Tibial nerve (tissue), 4 donors: Measurements from ENCODE around the gene VPS18.

Experiments used
- EP300 ChIP-seq, 2 donors: sonication (generic); formaldehyde crosslinking; IDR thresholded peaks; one replicate each; pipeline ENCODE4 v1.6.1; 2017; ENCODE audit warnings: antibody characterized with exemption in 2 of 2, mild to moderate bottlenecking in 1 of 2
- POLR2A ChIP-seq, 2 donors: fragments of 450-650 bp; IDR thresholded peaks; one replicate each; pipeline ENCODE4 v1.6.1; 2017; ENCODE audit warnings: antibody characterized with exemption in 2 of 2, mild to moderate bottlenecking in 2 of 2, moderate library complexity in 2 of 2
- TF ChIP-seq, protein P1 (sequence below), 5 experiments: fragments of 200-600 bp in 3 of 5; fragments of 450-650 bp in 2 of 5; sonication (generic) in 3 of 5; IDR thresholded peaks; one replicate each; pipeline ENCODE4 v1.5.1; 2016 to 2019; ENCODE audit warnings: antibody characterized with exemption in 5 of 5, mild to moderate bottlenecking in 3 of 5, moderate library complexity in 2 of 5

DNA sequence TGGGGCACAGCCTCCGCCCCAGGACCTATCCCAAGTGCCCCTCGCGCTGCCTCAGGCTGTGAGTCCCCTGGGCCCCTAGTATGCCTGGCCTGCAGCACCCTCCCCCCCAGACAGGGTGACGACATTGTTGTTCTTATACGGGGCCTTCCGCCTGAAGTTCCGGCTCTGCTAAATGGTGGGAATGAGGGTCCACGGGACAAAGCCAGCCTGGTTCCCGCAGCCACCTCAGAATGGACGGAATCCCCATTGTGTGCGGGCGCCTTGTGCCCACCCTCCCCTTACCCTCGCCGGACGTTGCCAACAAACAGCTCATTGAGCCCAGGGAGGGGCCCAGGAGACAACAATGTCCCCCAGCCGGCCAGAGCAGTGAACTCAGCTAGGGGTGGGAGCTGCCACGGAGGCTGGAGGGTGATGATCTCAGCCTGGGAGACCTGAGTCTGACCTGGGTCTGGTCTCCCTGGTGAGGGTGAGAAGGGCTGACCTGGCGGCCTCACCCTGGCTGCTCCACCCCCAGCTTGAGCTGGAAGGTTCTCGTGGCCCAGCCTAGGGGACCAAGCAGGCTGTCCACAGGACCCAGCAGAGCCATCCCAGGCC is 24.6 kb downstream of the VPS18 start:
- no peak for TF ChIP-seq POLR2A (IDR thresholded peaks at IDR 0.05)
- no peak for TF ChIP-seq EP300 (IDR thresholded peaks at IDR 0.05)
- TF ChIP-seq, protein P1, sequence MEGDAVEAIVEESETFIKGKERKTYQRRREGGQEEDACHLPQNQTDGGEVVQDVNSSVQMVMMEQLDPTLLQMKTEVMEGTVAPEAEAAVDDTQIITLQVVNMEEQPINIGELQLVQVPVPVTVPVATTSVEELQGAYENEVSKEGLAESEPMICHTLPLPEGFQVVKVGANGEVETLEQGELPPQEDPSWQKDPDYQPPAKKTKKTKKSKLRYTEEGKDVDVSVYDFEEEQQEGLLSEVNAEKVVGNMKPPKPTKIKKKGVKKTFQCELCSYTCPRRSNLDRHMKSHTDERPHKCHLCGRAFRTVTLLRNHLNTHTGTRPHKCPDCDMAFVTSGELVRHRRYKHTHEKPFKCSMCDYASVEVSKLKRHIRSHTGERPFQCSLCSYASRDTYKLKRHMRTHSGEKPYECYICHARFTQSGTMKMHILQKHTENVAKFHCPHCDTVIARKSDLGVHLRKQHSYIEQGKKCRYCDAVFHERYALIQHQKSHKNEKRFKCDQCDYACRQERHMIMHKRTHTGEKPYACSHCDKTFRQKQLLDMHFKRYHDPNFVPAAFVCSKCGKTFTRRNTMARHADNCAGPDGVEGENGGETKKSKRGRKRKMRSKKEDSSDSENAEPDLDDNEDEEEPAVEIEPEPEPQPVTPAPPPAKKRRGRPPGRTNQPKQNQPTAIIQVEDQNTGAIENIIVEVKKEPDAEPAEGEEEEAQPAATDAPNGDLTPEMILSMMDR (IDR thresholded peaks at IDR 0.05), result no peak
